ENCODE measurements around the gene TAS2R41. TPM values are rescaled to one million over a fixed set of nuclear protein-coding genes. Genes with fewer than 3 reads are reported as not detected.

The TAS2R41 gene
- total and polyA plus RNA-seq, 11 donors, result not detected

DNA sequence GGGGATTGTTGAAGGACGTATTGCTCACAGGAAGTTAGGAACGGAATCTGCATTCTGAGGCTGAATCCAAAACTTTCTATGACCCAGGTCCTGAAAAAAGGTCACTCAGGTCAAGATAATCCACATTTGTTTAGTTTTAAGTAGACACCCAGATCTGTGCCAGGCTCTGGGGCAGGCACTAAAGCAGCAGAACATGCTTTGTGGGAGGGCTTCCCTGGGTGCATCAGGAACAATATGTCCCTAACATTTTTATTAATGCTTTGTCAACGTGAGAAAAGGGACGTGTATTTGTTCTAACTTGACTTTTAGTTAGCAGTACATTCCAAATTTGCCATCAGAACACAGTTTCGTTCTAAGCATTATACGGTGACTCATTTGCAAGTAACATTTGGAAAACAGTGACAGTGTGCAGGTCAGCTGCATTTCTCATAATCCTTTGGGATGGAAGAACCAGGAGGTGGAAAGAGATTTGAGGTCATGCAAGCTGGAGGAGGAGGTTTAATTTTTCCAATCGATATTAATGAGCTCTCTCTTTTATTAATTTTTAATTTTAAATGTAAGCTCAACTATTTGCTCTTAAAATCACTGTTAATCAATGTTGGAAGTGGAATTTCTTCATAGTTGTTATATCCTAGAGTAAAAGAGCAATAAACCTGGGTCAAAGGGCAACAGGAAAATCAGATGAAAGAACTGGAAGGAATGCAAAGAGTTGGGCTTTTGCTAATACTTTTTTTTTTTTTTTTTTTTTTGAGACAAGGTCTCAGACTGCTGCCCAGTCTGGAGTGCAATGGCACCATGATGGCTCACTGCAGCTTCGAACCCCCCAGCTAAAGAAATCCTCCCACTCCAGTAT lies 35.0 kb downstream of the TAS2R41 start:
- Histone ChIP-seq H3K27me3 (peaks cover 0 to 4% (median 0%) of the 10 kb centered on the region in 9 donors), H3K4me1 (peaks cover 0 to 5% (median 0%) of the 10 kb centered on the region in 12 donors), H3K27ac (no peak overlapping the region), H3K9me3 (no peaks in the 10 kb centered on the region), H3K4me3 (no peak overlapping the region), H3K36me3 (no peaks in the 10 kb centered on the region)
- WGBS, 4 donors, result 67 to 86% (median 71%) methylated on average over 8 of the region's 8 CpGs
- TF ChIP-seq POLR2A (IDR thresholded peaks at IDR 0.05), result no peak
- TF ChIP-seq, protein P1, sequence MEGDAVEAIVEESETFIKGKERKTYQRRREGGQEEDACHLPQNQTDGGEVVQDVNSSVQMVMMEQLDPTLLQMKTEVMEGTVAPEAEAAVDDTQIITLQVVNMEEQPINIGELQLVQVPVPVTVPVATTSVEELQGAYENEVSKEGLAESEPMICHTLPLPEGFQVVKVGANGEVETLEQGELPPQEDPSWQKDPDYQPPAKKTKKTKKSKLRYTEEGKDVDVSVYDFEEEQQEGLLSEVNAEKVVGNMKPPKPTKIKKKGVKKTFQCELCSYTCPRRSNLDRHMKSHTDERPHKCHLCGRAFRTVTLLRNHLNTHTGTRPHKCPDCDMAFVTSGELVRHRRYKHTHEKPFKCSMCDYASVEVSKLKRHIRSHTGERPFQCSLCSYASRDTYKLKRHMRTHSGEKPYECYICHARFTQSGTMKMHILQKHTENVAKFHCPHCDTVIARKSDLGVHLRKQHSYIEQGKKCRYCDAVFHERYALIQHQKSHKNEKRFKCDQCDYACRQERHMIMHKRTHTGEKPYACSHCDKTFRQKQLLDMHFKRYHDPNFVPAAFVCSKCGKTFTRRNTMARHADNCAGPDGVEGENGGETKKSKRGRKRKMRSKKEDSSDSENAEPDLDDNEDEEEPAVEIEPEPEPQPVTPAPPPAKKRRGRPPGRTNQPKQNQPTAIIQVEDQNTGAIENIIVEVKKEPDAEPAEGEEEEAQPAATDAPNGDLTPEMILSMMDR (IDR thresholded peaks at IDR 0.05), result no peak
- no peak for ATAC-seq
- no peak for DNase-seq
- intact Hi-C loops (cut with DNase I), result loop anchor here in 1 of 10 donors (10.0 kb wide), 1 partner anchor 268 kb away; no protein-coding TSS in a partner anchor

DNA sequence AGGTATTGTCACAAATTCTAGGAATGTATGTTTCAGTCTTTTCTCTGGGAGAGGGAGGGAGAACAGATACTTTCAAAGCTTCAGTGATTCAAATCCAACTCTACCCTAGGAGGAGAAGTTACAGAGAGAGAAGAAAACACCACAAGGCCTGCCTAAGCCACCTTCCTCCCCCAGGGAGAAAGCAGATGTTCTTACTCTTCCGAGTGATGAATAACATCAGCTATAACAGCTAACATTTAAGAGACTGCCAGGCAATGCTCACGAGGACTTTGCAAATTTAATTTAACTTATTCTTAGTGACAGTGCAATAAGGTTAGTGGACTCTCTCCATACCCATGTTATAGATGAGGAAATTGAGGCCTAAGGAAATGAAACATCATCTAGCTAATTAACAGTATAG lies 36.8 kb downstream of the TAS2R41 start:
- 68 to 73% (median 72%) methylated on average over 2 of the region's 2 CpGs for WGBS, 4 donors
- DNase-seq, result no peak
- Histone ChIP-seq H3K4me1 (peaks cover 0 to 5% (median 0%) of the 10 kb centered on the region in 12 donors), H3K9me3 (no peaks in the 10 kb centered on the region), H3K27ac (no peak overlapping the region), H3K27me3 (peaks cover 0 to 4% (median 0%) of the 10 kb centered on the region in 9 donors), H3K4me3 (no peak overlapping the region), H3K36me3 (no peaks in the 10 kb centered on the region)
- intact Hi-C loops (cut with DNase I), result loop anchor here in 1 of 10 donors (10.0 kb wide), 1 partner anchor 270 kb away; no protein-coding TSS in a partner anchor
- TF ChIP-seq, protein P1 (IDR thresholded peaks at IDR 0.05), result no peak
- TF ChIP-seq POLR2A (IDR thresholded peaks at IDR 0.05), result no peak
- no peak for ATAC-seq

DNA sequence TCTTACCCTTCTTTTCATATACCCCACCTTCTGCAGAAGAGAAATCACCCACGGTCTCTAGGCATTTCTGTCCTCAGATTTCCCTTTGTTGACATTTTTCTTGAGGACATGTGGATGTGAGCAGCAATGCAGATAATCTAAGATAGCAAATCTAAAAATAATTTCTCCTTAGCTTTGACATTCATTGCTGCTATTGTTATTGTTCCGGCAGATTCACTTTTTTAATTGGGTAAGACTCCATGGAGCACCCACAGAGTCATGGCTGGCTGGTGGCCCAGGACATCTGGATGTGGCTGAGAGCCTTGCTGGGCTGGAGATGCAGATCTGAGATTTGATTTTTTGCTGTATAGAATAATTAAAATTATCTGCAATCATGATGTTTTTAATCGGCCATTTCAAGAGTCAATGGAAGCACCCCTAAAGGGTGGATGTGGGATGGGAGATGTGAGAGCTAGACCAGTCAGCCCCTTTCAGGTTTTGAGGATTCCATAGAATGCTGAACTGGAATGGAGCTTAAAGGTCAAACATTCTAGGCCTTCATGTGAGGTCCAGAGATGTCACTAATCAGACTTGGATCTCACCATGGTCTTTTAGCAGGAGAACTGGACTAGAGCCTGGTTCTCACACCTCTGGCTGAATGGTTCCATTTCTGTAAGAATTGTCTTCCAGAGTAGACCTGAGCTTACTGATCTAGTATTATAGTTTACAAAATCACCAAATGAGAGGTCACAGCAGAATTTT lies 37.5 kb downstream of the TAS2R41 start:
- Histone ChIP-seq H3K4me3 (no peak overlapping the region), H3K27me3 (peaks cover 0 to 4% (median 0%) of the 10 kb centered on the region in 9 donors), H3K4me1 (peaks cover 0 to 9% (median 2%) of the 10 kb centered on the region in 12 donors), H3K9me3 (no peaks in the 10 kb centered on the region), H3K27ac (no peak overlapping the region), H3K36me3 (no peaks in the 10 kb centered on the region)
- no peak for ATAC-seq
- WGBS, 4 donors, result 47 to 69% (median 61%) methylated on average over 3 of the region's 3 CpGs
- intact Hi-C loops (cut with DNase I), result loop anchor here in 1 of 10 donors (10.0 kb wide), 1 partner anchor 270 kb away; no protein-coding TSS in a partner anchor
- DNase-seq, result peak in 1 of 5 donors; percentile 65
- TF ChIP-seq, protein P1 (IDR thresholded peaks at IDR 0.05), result no peak
- TF ChIP-seq POLR2A (IDR thresholded peaks at IDR 0.05), result no peak

DNA sequence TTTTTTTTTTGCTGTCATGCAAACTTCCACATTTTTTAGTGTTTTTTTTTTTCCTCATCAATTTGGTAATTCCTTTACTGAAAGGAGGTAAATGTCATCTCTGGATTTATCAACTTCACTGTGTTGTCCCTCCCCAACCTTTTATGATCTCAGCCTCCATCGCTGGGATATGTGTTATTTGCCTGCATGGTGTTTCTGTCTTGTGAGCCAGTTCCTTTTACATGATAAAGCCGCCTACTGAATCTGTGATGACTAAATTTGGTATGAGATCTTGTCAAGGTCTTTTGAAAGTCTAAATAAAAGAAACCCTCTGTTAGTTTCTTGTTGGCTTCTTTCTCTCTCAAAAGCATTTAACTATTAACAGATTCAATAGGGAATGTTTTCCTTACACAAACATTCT lies 39.3 kb downstream of the TAS2R41 start:
- WGBS, 4 donors, result 79 to 90% (median 84%) methylated on average over 2 of the region's 2 CpGs
- ATAC-seq, result no peak

More for the DNA sequence above, 39.3 kb downstream of the TAS2R41 start:
- Histone ChIP-seq H3K27me3 (peaks cover 0 to 4% (median 0%) of the 10 kb centered on the region in 9 donors), H3K27ac (no peak overlapping the region), H3K36me3 (no peaks in the 10 kb centered on the region), H3K9me3 (no peaks in the 10 kb centered on the region), H3K4me1 (peaks cover 0 to 13% (median 2%) of the 10 kb centered on the region in 12 donors), H3K4me3 (no peak overlapping the region)
- TF ChIP-seq, protein P1 (IDR thresholded peaks at IDR 0.05), result no peak
- intact Hi-C loops (cut with DNase I), result loop anchor here in 1 of 10 donors (10.0 kb wide), 1 partner anchor 272 kb away; no protein-coding TSS in a partner anchor
- DNase-seq, result no peak

All from heart left ventricle (tissue), 16 donors.